Measurements from ENCODE around the gene MCF2L2. TPM values are rescaled to one million over a fixed set of nuclear protein-coding genes. Genes with fewer than 3 reads are reported as not detected.
A peak's percentile ranks its signal among the peaks of the same experiment; 100 is the strongest.

MCF2L2 gene
- total RNA-seq, 2 donors from 2014 or later = 1.5 to 2.5 TPM

- ATAC-seq (no peak), DNase-seq (ENCODE audit: low spot score in 2 of 2) (no peak)
- H3K36me3 Mint-ChIP-seq = no peaks in the 10 kb centered on the region
- H3K27ac Mint-ChIP-seq = no peak overlapping the region
- no peaks in the 10 kb centered on the region for H3K9me3 Mint-ChIP-seq
Measured at GRCh38 chr3:183359036-183359435, 69.4 kb downstream of the MCF2L2 start.

GRCh38 chr3:183357564-183358079, 70.8 kb downstream of the MCF2L2 start:
- no peaks in the 10 kb centered on the region for H3K36me3 Mint-ChIP-seq
- ATAC-seq (no peak), DNase-seq (ENCODE audit: low spot score in 2 of 2) (no peak)
- H3K27ac Mint-ChIP-seq = no peak overlapping the region
- no peaks in the 10 kb centered on the region for H3K9me3 Mint-ChIP-seq

GRCh38 chr3:183356920-183357319, 71.5 kb downstream of the MCF2L2 start:
- peak in 1 of 2 donors; percentile 35 for ATAC-seq
- Mint-ChIP-seq H3K27ac (peak overlapping the region in 1 of 2 donors; percentile 22), H3K36me3 (no peaks in the 10 kb centered on the region), H3K9me3 (no peaks in the 10 kb centered on the region)
- no peak for DNase-seq (ENCODE audit: low spot score in 2 of 2)

- H3K36me3 Mint-ChIP-seq = no peaks in the 10 kb centered on the region
- ATAC-seq (no peak), DNase-seq (ENCODE audit: low spot score in 2 of 2) (no peak)
- H3K27ac Mint-ChIP-seq = no peak overlapping the region
- H3K9me3 Mint-ChIP-seq = no peaks in the 10 kb centered on the region
Measured at GRCh38 chr3:183354874-183355273, 73.5 kb downstream of the MCF2L2 start.

- Mint-ChIP-seq H3K36me3 (no peaks in the 10 kb centered on the region), H3K9me3 (no peaks in the 10 kb centered on the region), H3K27ac (no peak overlapping the region)
- DNase-seq (ENCODE audit: low spot score in 2 of 2) (no peak), ATAC-seq (no peak)
Measured at GRCh38 chr3:183354325-183354831, 74.0 kb downstream of the MCF2L2 start.

GRCh38 chr3:183353421-183353820, 75.0 kb downstream of the MCF2L2 start:
- H3K9me3 Mint-ChIP-seq = no peaks in the 10 kb centered on the region

GRCh38 chr3:183350164-183350563, 78.3 kb downstream of the MCF2L2 start:
- no peak for DNase-seq (ENCODE audit: low spot score in 2 of 2)

More at GRCh38 chr3:183353421-183353820, 75.0 kb downstream of the MCF2L2 start:
- ATAC-seq (no peak), DNase-seq (ENCODE audit: low spot score in 2 of 2) (no peak)
- no peaks in the 10 kb centered on the region for H3K36me3 Mint-ChIP-seq
- H3K27ac Mint-ChIP-seq = no peak overlapping the region

GRCh38 chr3:183349421-183350157, 78.8 kb downstream of the MCF2L2 start:
- ATAC-seq (peak; percentile 31 to 74), DNase-seq (ENCODE audit: low spot score in 2 of 2) (no peak)
- Mint-ChIP-seq H3K36me3 (peaks cover 0 to 4% of the 10 kb centered on the region in 2 donors), H3K27ac (peak overlapping the region in 1 of 2 donors; percentile 33), H3K9me3 (peaks cover under 1 to 4% of the 10 kb centered on the region in 2 donors)

More at GRCh38 chr3:183350164-183350563, 78.3 kb downstream of the MCF2L2 start:
- H3K9me3 Mint-ChIP-seq = peaks cover 0 to 4% of the 10 kb centered on the region in 2 donors
- peaks cover 0 to 2% of the 10 kb centered on the region in 2 donors for H3K36me3 Mint-ChIP-seq
- peak; percentile 72 to 87 for ATAC-seq
- peak overlapping the region in 1 of 2 donors; percentile 33 for H3K27ac Mint-ChIP-seq

GRCh38 chr3:183342824-183343223, 85.6 kb downstream of the MCF2L2 start:
- Mint-ChIP-seq H3K27ac (no peak overlapping the region), H3K36me3 (peaks cover 0 to 4% of the 10 kb centered on the region in 2 donors), H3K9me3 (peaks cover 4% of the 10 kb centered on the region in 2 donors)
- DNase-seq (ENCODE audit: low spot score in 2 of 2) (no peak), ATAC-seq (no peak)

- DNase-seq (ENCODE audit: low spot score in 2 of 2) (no peak), ATAC-seq (no peak)
- H3K9me3 Mint-ChIP-seq = peaks cover 3 to 4% of the 10 kb centered on the region in 2 donors
- H3K27ac Mint-ChIP-seq = no peak overlapping the region
- H3K36me3 Mint-ChIP-seq = peaks cover 0 to 4% of the 10 kb centered on the region in 2 donors
Measured at GRCh38 chr3:183341545-183342288, 86.7 kb downstream of the MCF2L2 start.

GRCh38 chr3:183340222-183340621, 88.2 kb downstream of the MCF2L2 start:
- Mint-ChIP-seq H3K36me3 (peaks cover 0 to 3% of the 10 kb centered on the region in 2 donors), H3K9me3 (peaks cover 0 to 4% of the 10 kb centered on the region in 2 donors), H3K27ac (no peak overlapping the region)
- no peak for DNase-seq (ENCODE audit: low spot score in 2 of 2)
- no peak for ATAC-seq

- Mint-ChIP-seq H3K27ac (no peak overlapping the region), H3K9me3 (peaks cover 0 to 3% of the 10 kb centered on the region in 2 donors), H3K36me3 (no peaks in the 10 kb centered on the region)
- DNase-seq (ENCODE audit: low spot score in 2 of 2) = no peak
- ATAC-seq = no peak
Measured at GRCh38 chr3:183339461-183340086, 88.8 kb downstream of the MCF2L2 start.

GRCh38 chr3:183338520-183338919, 89.9 kb downstream of the MCF2L2 start:
- Mint-ChIP-seq H3K36me3 (no peaks in the 10 kb centered on the region), H3K9me3 (no peaks in the 10 kb centered on the region), H3K27ac (no peak overlapping the region)
- ATAC-seq = no peak
- DNase-seq (ENCODE audit: low spot score in 2 of 2) = no peak

GRCh38 chr3:183332487-183332886, 95.9 kb downstream of the MCF2L2 start:
- Mint-ChIP-seq H3K27ac (no peak overlapping the region), H3K36me3 (no peaks in the 10 kb centered on the region), H3K9me3 (no peaks in the 10 kb centered on the region)
- no peak for DNase-seq (ENCODE audit: low spot score in 2 of 2)
- ATAC-seq = no peak

- Mint-ChIP-seq H3K36me3 (no peaks in the 10 kb centered on the region), H3K27ac (peak overlapping the region in 1 of 2 donors; percentile 65), H3K9me3 (no peaks in the 10 kb centered on the region)
- ATAC-seq (no peak), DNase-seq (ENCODE audit: low spot score in 2 of 2) (no peak)
Measured at GRCh38 chr3:183331498-183331897, 96.9 kb downstream of the MCF2L2 start.

- no peak for DNase-seq (ENCODE audit: low spot score in 2 of 2)
- no peaks in the 10 kb centered on the region for H3K9me3 Mint-ChIP-seq
- no peak for ATAC-seq
- peak overlapping the region in 1 of 2 donors; percentile 65 for H3K27ac Mint-ChIP-seq
- no peaks in the 10 kb centered on the region for H3K36me3 Mint-ChIP-seq
Measured at GRCh38 chr3:183330881-183331280, 97.5 kb downstream of the MCF2L2 start.

GRCh38 chr3:183329543-183329942, 98.9 kb downstream of the MCF2L2 start:
- Mint-ChIP-seq H3K9me3 (no peaks in the 10 kb centered on the region), H3K27ac (no peak overlapping the region), H3K36me3 (no peaks in the 10 kb centered on the region)
- peak in 1 of 2 donors; percentile 47 for ATAC-seq
- no peak for DNase-seq (ENCODE audit: low spot score in 2 of 2)

Measured in activated naive CD4-positive, alpha-beta T cell treated with anti-CD3 and anti-CD28 coated beads, Interleukin-2, amount 50 U/mL, for 72 hours (primary cell).